Natural killer cell treated with Interleukin-12 subunit alpha and Interleukin-12 subunit beta and Interleukin-15 and Interleukin-18, amount 100 ng/mL, for 72 hours (primary cell): ENCODE measurements around the gene IL1RN. TPM values are rescaled to one million over a fixed set of nuclear protein-coding genes. Genes with fewer than 3 reads are reported as not detected.
"Not testable (repeated sequence)": the region's sequence is repeated elsewhere in the genome, so short reads cannot be mapped to it uniquely, and the experiment has no call there.

Experiments
- ATAC-seq, 2 donors: fragments of 150-1000 bp; cut with Tn5 transposase in 1 of 2; sonication (Bioruptor Pico), chemical (Tn5 transposase) in 1 of 2; 2 replicates each; pipeline ENCODE4 v1.10.0; 2021
- DNase-seq: peaks from one replicate; pipeline ENCODE4 v3.0.0; 2022; ENCODE audit warnings: low spot score
- H3K27ac Mint-ChIP-seq, 2 donors: 1 replicate in 1 of 2; 2 replicates in 1 of 2; pipeline ENCODE4 v1.8.0; 2022; ENCODE audit warnings: mixed read lengths in 2 of 2, mild to moderate bottlenecking in 1 of 2, moderate library complexity in 1 of 2
- H3K27me3 Mint-ChIP-seq, 2 donors: 1 replicate in 1 of 2; 2 replicates in 1 of 2; pipeline ENCODE4 v1.8.0; 2022; ENCODE audit warnings: mixed read lengths in 2 of 2
- H3K36me3 Mint-ChIP-seq: one replicate; pipeline ENCODE4 v1.8.0; 2022; ENCODE audit warnings: mixed read lengths
- H3K4me1 Mint-ChIP-seq, 2 donors: 1 replicate in 1 of 2; 2 replicates in 1 of 2; pipeline ENCODE4 v1.8.0; 2022; ENCODE audit warnings: low read depth in 2 of 2, mixed read lengths in 2 of 2, mild to moderate bottlenecking in 1 of 2
- H3K4me3 Mint-ChIP-seq: one replicate; pipeline ENCODE4 v1.8.0; 2022; ENCODE audit warnings: mixed read lengths
- H3K9me3 Mint-ChIP-seq: 2 replicates; pipeline ENCODE4 v1.8.0; 2022; ENCODE audit warnings: mixed read lengths
- total RNA-seq, 2 donors: library from RNA; stranded (reverse); gene quantifications; one replicate each; pipeline ENCODE4 v1.2.3, GENCODE V29; 2022

Gene IL1RN
- total RNA-seq, 2 donors from 2014 or later: 3.3 to 3.7 TPM

GRCh38 chr2:113092864-113093612 is 34.4 kb upstream of the IL1RN start:
- DNase-seq (peak; percentile 29), ATAC-seq (no peak)
- Mint-ChIP-seq H3K4me1 (peaks cover 14% of the 10 kb centered on the region in 2 donors), H3K27ac (no peak overlapping the region), H3K27me3 (peaks cover 2 to 8% of the 10 kb centered on the region in 2 donors), H3K36me3 (peaks cover 24% of the 10 kb centered on the region), H3K9me3 (peaks cover 11% of the 10 kb centered on the region), H3K4me3 (no peak overlapping the region)

- Mint-ChIP-seq H3K36me3 (peaks cover 25% of the 10 kb centered on the region), H3K27me3 (peaks cover 2 to 8% of the 10 kb centered on the region in 2 donors), H3K27ac (no peak overlapping the region), H3K4me1 (peaks cover 19% of the 10 kb centered on the region in 2 donors), H3K4me3 (no peak overlapping the region), H3K9me3 (peaks cover 11% of the 10 kb centered on the region)
- DNase-seq: peak; percentile 15
- ATAC-seq: no peak
These were observed 33.8 kb upstream of the IL1RN start for GRCh38 chr2:113093613-113093977.

- H3K4me3 Mint-ChIP-seq: peak overlapping the region; percentile 76
- not testable (repeated sequence) for DNase-seq, H3K27me3 Mint-ChIP-seq, ATAC-seq
- peak overlapping the region; percentile 75 to 88 for H3K27ac Mint-ChIP-seq
- peaks cover 19% of the 10 kb centered on the region in 2 donors for H3K4me1 Mint-ChIP-seq
- H3K9me3 Mint-ChIP-seq: peaks cover 11% of the 10 kb centered on the region
- H3K36me3 Mint-ChIP-seq: peaks cover 25% of the 10 kb centered on the region
These were observed 31.1 kb upstream of the IL1RN start for GRCh38 chr2:113096306-113096705.

- peaks cover 25% of the 10 kb centered on the region for H3K36me3 Mint-ChIP-seq
- ATAC-seq: peak in 1 of 2 donors; percentile 49
- peaks cover 11% of the 10 kb centered on the region for H3K9me3 Mint-ChIP-seq
- not testable (repeated sequence) for DNase-seq, H3K27me3 Mint-ChIP-seq
- H3K27ac Mint-ChIP-seq: peak overlapping the region; percentile 75 to 88
- H3K4me3 Mint-ChIP-seq: peak overlapping the region; percentile 76
- H3K4me1 Mint-ChIP-seq: peaks cover 19% of the 10 kb centered on the region in 2 donors
These were observed 30.4 kb upstream of the IL1RN start for GRCh38 chr2:113096842-113097618.

GRCh38 chr2:113098041-113098440 is 29.4 kb upstream of the IL1RN start:
- Mint-ChIP-seq H3K27me3 (peaks cover 7 to 8% of the 10 kb centered on the region in 2 donors), H3K4me1 (peaks cover 22 to 29% of the 10 kb centered on the region in 2 donors), H3K4me3 (peak overlapping the region; percentile 76), H3K27ac (peak overlapping the region; percentile 75 to 88), H3K9me3 (peaks cover 11% of the 10 kb centered on the region), H3K36me3 (peaks cover 25% of the 10 kb centered on the region)
- no peak for DNase-seq
- peak; percentile 83 to 85 for ATAC-seq

- peaks cover 27 to 34% of the 10 kb centered on the region in 2 donors for H3K4me1 Mint-ChIP-seq
- peaks cover 25% of the 10 kb centered on the region for H3K36me3 Mint-ChIP-seq
- no peak for ATAC-seq
- H3K4me3 Mint-ChIP-seq: peak overlapping the region; percentile 76
- H3K27ac Mint-ChIP-seq: peak overlapping the region; percentile 75 to 88
- no peak for DNase-seq
- H3K9me3 Mint-ChIP-seq: peaks cover 15% of the 10 kb centered on the region
- peaks cover 6 to 8% of the 10 kb centered on the region in 2 donors for H3K27me3 Mint-ChIP-seq
These were observed 28.9 kb upstream of the IL1RN start for GRCh38 chr2:113098532-113098931.

- peaks cover 33 to 51% of the 10 kb centered on the region in 2 donors for H3K4me1 Mint-ChIP-seq
- DNase-seq (no peak), ATAC-seq (no peak)
- H3K4me3 Mint-ChIP-seq: no peak overlapping the region
- H3K36me3 Mint-ChIP-seq: peaks cover 10% of the 10 kb centered on the region
- peak overlapping the region; percentile 79 for H3K27ac Mint-ChIP-seq
- peaks cover 0 to 10% of the 10 kb centered on the region in 2 donors for H3K27me3 Mint-ChIP-seq
- peaks cover 12% of the 10 kb centered on the region for H3K9me3 Mint-ChIP-seq
These were observed 25.3 kb upstream of the IL1RN start for GRCh38 chr2:113102133-113102532.

- Mint-ChIP-seq H3K9me3 (peaks cover 8% of the 10 kb centered on the region), H3K4me1 (peaks cover 24 to 42% of the 10 kb centered on the region in 2 donors), H3K36me3 (no peaks in the 10 kb centered on the region), H3K27ac (peak overlapping the region; percentile 79), H3K4me3 (peak overlapping the region; percentile 55), H3K27me3 (peaks cover 2 to 11% of the 10 kb centered on the region in 2 donors)
- DNase-seq (no peak), ATAC-seq (no peak)
These were observed 24.1 kb upstream of the IL1RN start for GRCh38 chr2:113103277-113103676.

- ATAC-seq (peak; percentile 84 to 86), DNase-seq (no peak)
- Mint-ChIP-seq H3K27ac (peak overlapping the region; percentile 79), H3K36me3 (no peaks in the 10 kb centered on the region), H3K4me1 (peaks cover 21 to 44% of the 10 kb centered on the region in 2 donors), H3K27me3 (peaks cover 8 to 15% of the 10 kb centered on the region in 2 donors), H3K9me3 (peaks cover 8% of the 10 kb centered on the region), H3K4me3 (peak overlapping the region; percentile 55)
These were observed 23.3 kb upstream of the IL1RN start for GRCh38 chr2:113104054-113104611.

GRCh38 chr2:113105047-113105785 is 22.2 kb upstream of the IL1RN start:
- ATAC-seq (peak; percentile 70 to 75), DNase-seq (no peak)
- Mint-ChIP-seq H3K9me3 (peaks cover 8% of the 10 kb centered on the region), H3K27ac (peak overlapping the region; percentile 79), H3K4me3 (no peak overlapping the region), H3K36me3 (no peaks in the 10 kb centered on the region), H3K27me3 (peaks cover 8 to 15% of the 10 kb centered on the region in 2 donors), H3K4me1 (peaks cover 21 to 44% of the 10 kb centered on the region in 2 donors)

- ATAC-seq (no peak), DNase-seq (no peak)
- peaks cover 4 to 5% of the 10 kb centered on the region in 2 donors for H3K4me1 Mint-ChIP-seq
- peaks cover 8 to 10% of the 10 kb centered on the region in 2 donors for H3K27me3 Mint-ChIP-seq
- H3K4me3 Mint-ChIP-seq: no peak overlapping the region
- H3K9me3 Mint-ChIP-seq: no peaks in the 10 kb centered on the region
- H3K36me3 Mint-ChIP-seq: no peaks in the 10 kb centered on the region
- H3K27ac Mint-ChIP-seq: no peak overlapping the region
These were observed 16.3 kb upstream of the IL1RN start for GRCh38 chr2:113111121-113111520.

- Mint-ChIP-seq H3K4me1 (peaks cover 8 to 10% of the 10 kb centered on the region in 2 donors), H3K9me3 (no peaks in the 10 kb centered on the region), H3K36me3 (no peaks in the 10 kb centered on the region), H3K4me3 (no peak overlapping the region), H3K27me3 (peaks cover 8 to 9% of the 10 kb centered on the region in 2 donors), H3K27ac (no peak overlapping the region)
- peak in 1 of 2 donors; percentile 36 for ATAC-seq
- DNase-seq: no peak
These were observed 15.5 kb upstream of the IL1RN start for GRCh38 chr2:113111823-113112287.

- Mint-ChIP-seq H3K27ac (no peak overlapping the region), H3K36me3 (no peaks in the 10 kb centered on the region), H3K4me3 (no peak overlapping the region), H3K4me1 (peaks cover 13 to 15% of the 10 kb centered on the region in 2 donors), H3K27me3 (peaks cover 7 to 8% of the 10 kb centered on the region in 2 donors), H3K9me3 (no peaks in the 10 kb centered on the region)
- no peak for ATAC-seq
- DNase-seq: no peak
These were observed 15.0 kb upstream of the IL1RN start for GRCh38 chr2:113112441-113112840.
